ENCODE measurements around the gene ADAMTS17.

The ADAMTS17 gene

GRCh38 chr15:100263031-100263430 is 78.7 kb downstream of the ADAMTS17 start:
- TF ChIP-seq POLR2A (IDR thresholded peaks at IDR 0.05; ENCODE audit: low read length) (no peak), GATA1 (IDR thresholded peaks at IDR 0.05; ENCODE audit: low read depth, low read length) (no peak)

DNA sequence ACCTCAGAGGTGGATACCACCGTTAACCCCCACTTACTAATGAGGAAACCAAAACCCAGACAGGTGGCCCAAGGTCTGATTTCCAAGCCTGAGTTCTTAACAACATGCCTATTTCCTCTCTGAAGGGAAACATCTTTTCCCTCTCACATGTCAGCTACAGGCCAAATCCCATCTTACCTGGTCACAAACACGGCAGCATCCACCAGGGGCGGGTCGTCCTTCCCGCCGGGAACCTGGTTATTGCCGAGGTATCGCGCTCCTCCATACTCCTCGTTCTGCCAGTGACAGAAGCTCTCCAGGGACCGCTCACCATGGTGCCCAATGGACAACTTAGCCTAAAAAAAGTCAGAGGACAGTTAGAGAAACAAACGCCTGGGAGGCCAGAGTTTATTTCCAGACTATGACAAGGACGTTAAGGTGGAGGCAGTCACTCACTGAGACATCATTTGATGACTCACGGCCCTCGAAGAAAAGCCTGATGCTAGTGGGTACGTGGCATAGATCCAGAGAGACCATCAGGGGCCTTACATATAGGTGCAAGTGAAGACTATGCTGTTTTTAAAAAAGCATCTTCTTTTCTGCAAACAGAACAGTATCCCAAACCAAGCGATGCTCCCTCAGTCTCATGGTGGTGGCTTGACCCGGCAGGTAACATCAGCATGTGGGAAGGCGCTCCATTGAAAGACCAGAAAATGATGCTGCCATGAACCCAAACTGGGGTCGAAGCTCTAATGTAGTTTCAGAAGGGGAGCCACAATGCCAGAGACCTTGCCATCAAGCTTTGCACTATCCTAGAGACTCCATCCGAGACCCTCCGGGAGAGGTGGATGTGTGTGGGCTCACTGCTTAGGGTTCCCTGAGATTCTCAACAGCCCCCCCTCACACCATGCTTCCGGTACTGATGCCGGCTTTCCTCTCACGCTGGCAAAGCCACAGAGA is 80.2 kb downstream of the ADAMTS17 start:
- DNase-seq = no peak
- TF ChIP-seq POLR2A (IDR thresholded peaks at IDR 0.05; ENCODE audit: low read length) (no peak), GATA1 (IDR thresholded peaks at IDR 0.05; ENCODE audit: low read depth, low read length) (no peak)

More at GRCh38 chr15:100263031-100263430, 78.7 kb downstream of the ADAMTS17 start:
- DNase-seq = no peak

DNA sequence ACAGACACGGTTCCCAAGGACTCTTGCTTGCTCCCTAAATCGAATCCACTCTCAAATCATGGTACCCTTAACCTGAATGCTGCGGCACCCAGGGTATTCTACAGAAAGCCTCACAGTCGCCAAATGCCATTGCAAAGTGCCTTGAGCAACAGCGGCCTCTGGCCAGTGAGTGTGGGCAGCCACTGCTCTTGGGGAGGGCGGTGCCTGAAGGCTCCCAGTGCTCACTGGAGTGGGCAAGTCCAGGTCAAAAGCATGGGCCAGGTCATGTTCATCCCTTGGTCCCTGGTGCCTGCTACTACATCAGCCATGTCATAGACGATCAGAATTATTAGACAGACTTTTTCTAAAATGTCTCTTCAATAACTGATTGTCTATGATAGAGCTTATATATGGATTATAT is 82.5 kb downstream of the ADAMTS17 start:
- DNase-seq = no peak
- TF ChIP-seq GATA1 (IDR thresholded peaks at IDR 0.05; ENCODE audit: low read depth, low read length) (no peak), POLR2A (IDR thresholded peaks at IDR 0.05; ENCODE audit: low read length) (no peak)

GRCh38 chr15:100256970-100257650 is 84.7 kb downstream of the ADAMTS17 start:
- no peak for DNase-seq
- TF ChIP-seq GATA1 (IDR thresholded peaks at IDR 0.05; ENCODE audit: low read depth, low read length) (no peak), POLR2A (IDR thresholded peaks at IDR 0.05; ENCODE audit: low read length) (no peak)

GRCh38 chr15:100256101-100256969 is 85.4 kb downstream of the ADAMTS17 start:
- TF ChIP-seq POLR2A (IDR thresholded peaks at IDR 0.05; ENCODE audit: low read length) (no peak), GATA1 (IDR thresholded peaks at IDR 0.05; ENCODE audit: low read depth, low read length) (no peak)
- DNase-seq = no peak

DNA sequence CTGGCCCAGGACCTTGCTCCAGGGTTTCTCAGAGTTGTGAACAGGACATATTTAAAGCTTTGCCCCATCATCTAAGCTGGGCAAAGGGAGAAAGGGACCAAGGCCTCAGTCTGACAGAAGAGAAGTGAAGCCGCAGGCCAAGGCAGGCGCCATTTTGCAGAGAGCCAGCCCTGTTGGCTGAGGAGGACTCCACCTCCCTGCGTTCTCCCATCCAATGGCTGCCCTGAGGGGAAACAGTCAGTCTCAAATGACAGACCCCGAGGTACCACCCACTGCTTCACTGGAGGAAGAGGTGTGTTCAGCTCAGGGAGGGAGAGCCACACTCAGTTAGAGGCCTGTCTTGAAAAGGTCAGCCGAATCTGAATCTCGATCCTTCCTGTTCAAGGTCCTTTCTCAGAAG is 86.1 kb downstream of the ADAMTS17 start:
- no peak for DNase-seq
- TF ChIP-seq POLR2A (IDR thresholded peaks at IDR 0.05; ENCODE audit: low read length) = no peak
- TF ChIP-seq GATA1 (IDR thresholded peaks at IDR 0.05; ENCODE audit: low read depth, low read length) = no peak

GRCh38 chr15:100254691-100255090 is 87.1 kb downstream of the ADAMTS17 start:
- DNase-seq = no peak
- no peak for TF ChIP-seq GATA1 (IDR thresholded peaks at IDR 0.05; ENCODE audit: low read depth, low read length)
- TF ChIP-seq POLR2A (IDR thresholded peaks at IDR 0.05; ENCODE audit: low read length) = no peak

DNA sequence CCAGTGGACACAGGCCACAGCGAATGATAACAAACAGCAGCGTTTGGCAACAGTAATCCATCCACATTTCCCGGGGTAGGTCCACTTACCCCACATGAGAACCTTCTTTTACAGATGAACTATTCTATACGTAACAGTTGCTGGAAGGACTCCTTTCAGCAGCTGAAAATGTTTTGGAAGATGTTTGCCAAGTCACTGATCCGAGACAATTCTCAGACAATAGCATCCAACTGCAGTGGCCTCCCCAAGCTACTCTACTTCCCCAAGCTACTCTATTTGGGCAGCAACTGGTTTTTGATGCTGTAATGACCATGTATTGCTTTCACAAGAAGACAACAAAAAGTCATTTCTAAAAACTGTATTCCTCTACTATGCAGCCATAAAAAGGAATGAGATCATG is 87.5 kb downstream of the ADAMTS17 start:
- no peak for TF ChIP-seq GATA1 (IDR thresholded peaks at IDR 0.05; ENCODE audit: low read depth, low read length)
- TF ChIP-seq POLR2A (IDR thresholded peaks at IDR 0.05; ENCODE audit: low read length) = no peak
- no peak for DNase-seq

GRCh38 chr15:100253640-100254039 is 88.1 kb downstream of the ADAMTS17 start:
- TF ChIP-seq GATA1 (IDR thresholded peaks at IDR 0.05; ENCODE audit: low read depth, low read length) (no peak), POLR2A (IDR thresholded peaks at IDR 0.05; ENCODE audit: low read length) (no peak)
- DNase-seq = no peak

GRCh38 chr15:100252779-100253417 is 88.9 kb downstream of the ADAMTS17 start:
- DNase-seq = no peak

DNA sequence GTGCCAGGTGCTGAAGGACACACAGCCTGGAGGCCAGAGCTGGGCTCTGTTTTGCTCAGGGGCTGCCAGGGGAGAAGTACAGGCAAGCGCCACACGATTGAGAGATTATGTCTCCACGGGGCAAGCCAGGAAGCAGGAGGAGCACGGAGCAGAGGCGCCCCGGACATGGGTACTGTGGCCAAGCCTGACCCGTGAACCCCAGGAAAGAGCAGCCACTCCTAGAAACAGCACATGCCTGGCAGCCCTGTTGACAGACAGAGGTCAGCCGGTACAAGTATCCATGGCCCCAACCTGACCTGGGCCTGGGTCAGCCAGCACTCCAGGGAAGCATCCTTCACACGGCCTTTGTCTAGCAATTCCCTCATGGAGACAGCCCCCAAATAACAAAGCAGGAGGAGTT is 89.4 kb downstream of the ADAMTS17 start:
- DNase-seq = no peak
- TF ChIP-seq POLR2A (IDR thresholded peaks at IDR 0.05; ENCODE audit: low read length) = no peak
- TF ChIP-seq GATA1 (IDR thresholded peaks at IDR 0.05; ENCODE audit: low read depth, low read length) = no peak

More at GRCh38 chr15:100252779-100253417, 88.9 kb downstream of the ADAMTS17 start:
- TF ChIP-seq GATA1 (IDR thresholded peaks at IDR 0.05; ENCODE audit: low read depth, low read length) (no peak), POLR2A (IDR thresholded peaks at IDR 0.05; ENCODE audit: low read length) (no peak)

DNA sequence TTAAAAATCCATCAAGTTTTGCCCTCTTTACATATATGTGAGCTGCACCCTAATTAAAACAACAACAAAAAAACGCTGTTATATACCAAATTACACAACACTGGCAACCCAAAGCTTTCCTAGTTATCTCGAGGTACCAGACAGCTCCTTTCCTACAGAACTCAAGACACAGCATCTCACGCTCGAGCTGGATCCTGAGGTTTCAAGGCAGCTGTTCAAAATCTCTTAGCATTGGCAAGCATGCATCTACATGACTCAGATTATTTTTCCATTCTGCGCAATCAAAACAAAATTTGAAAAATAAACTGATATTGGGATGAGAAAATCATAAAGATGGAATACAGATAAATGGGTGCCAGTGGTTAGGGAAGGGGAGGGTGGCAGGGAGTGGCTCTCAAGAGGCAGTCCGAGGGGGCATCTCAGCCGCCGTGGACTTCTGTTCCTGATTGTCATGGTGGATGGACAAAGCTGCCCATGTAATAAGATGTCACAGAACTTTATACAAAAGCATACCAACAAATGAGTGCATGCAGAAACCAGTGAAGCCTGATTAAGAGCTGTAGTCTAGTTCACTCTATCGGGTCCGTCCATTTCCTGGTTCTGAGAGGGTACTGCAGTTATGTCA is 91.5 kb downstream of the ADAMTS17 start:
- DNase-seq = no peak
- TF ChIP-seq GATA1 (IDR thresholded peaks at IDR 0.05; ENCODE audit: low read depth, low read length) (no peak), POLR2A (IDR thresholded peaks at IDR 0.05; ENCODE audit: low read length) (no peak)
